Peyer's patch (tissue), 4 donors: ENCODE measurements around the gene NR2F2.

ENCODE experiments used
- CTCF ChIP-seq, 6 experiments: fragments of 450-650 bp in 4 of 6; fragments of 200-600 bp in 2 of 6; sonication (generic) in 1 of 6; IDR thresholded peaks; one replicate each; pipeline ENCODE4 v1.5.1; 2017 to 2019; ENCODE audit warnings: antibody characterized with exemption in 6 of 6, mild to moderate bottlenecking in 3 of 6, moderate library complexity in 1 of 6
- POLR2A ChIP-seq, 2 donors: fragments of 450-650 bp; IDR thresholded peaks; one replicate each; pipeline ENCODE4 v1.5.1; 2017; ENCODE audit warnings: antibody characterized with exemption in 2 of 2, mild to moderate bottlenecking in 2 of 2, moderate library complexity in 2 of 2

- TF ChIP-seq CTCF (IDR thresholded peaks at IDR 0.05) (no peak), POLR2A (IDR thresholded peaks at IDR 0.05) (no peak)
Observed at GRCh38 chr15:96340348-96340597, 9.8 kb downstream of the NR2F2 start.
